HG03039 (cell line): ENCODE measurements around the gene ZNF385D.
"Not testable (repeated sequence)": the region's sequence is repeated elsewhere in the genome, so short reads cannot be mapped to it uniquely, and the experiment has no call there.

ENCODE experiments used
- ATAC-seq: cut with Tn5 transposase; IDR thresholded peaks from one replicate; pipeline ENCODE4 v1.9.1; 2021; ENCODE audit warnings: mild to moderate bottlenecking, moderate library complexity; ENCODE audit not compliant: unreplicated experiment

ZNF385D gene

DNA sequence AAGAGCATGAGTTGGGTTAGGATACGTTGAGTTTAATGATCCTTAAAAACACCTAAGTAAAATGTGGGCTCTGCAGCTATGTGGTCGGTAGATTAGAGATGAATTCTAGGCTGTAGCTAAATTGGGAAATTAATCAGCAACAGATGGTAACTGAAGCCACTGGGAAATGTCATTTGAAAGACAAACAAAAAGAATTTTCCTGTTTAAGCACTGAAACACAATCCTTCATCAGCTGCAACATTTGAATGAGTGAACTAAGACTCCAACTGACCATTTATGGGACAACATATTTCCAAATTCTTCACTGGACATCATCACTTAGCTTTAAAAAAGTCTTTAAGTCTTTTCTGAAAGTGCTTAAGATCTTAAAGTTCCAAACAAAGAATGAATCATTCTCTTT is 226.9 kb downstream of the ZNF385D start:
- no peak for ATAC-seq

DNA sequence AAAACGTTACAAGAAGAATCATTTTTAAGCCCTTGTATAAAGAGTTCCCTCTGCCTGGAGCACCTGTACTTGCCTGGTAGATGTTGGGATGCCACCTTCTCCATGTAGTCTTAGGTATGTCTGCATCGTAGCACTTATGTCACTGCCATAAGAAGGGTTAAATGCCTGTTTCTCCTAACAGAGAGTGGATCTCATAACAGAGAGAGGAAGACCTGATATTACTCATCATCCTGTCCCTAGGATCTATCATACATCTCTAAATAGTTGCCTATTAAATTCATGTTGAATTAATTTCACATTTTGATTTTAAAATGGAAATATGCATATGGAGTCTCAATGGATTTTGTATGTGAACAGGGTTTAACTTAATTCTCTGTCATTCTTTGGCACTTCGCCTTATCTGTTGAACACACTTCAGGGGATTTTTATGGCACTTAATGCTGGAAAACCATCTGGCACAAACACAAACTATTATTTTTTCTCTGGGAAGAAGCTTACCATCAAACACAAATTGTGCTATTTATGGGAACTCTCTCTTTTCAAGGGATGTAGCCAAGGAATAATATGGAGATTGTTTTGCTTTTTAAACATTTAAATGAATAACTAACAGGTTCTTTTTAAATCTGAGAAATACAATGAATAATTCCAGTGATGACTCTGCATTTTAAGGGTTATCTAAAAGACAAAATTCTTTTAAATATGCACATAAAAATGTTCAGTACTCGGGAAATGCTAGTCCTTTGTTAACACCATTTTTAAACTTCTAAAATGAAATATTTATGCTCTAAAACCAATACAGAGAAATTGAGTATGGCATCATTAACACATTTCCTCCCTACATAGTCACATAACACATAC is 230.7 kb downstream of the ZNF385D start:
- no peak for ATAC-seq

- ATAC-seq: no peak
Observed at GRCh38 chr3:21517184-21517583, 233.8 kb downstream of the ZNF385D start.

DNA sequence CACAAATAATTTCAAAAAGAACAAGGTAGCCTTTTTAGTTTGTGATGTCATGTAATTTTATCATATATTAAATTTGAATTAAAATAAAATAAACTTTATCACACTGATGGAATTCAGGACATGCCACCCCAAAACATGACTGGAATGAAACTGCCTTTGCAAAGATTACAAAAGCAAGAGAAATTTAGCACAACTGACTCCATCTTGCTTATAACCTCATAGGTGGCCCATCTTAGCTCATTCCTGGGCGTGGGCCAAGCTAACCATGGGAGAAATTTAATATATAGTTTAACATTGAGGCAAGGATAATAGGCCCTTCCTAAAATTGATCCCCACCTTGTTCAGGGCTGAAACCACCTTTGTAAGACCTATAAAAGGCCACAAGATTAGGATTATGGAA is 235.6 kb downstream of the ZNF385D start:
- no peak for ATAC-seq

DNA sequence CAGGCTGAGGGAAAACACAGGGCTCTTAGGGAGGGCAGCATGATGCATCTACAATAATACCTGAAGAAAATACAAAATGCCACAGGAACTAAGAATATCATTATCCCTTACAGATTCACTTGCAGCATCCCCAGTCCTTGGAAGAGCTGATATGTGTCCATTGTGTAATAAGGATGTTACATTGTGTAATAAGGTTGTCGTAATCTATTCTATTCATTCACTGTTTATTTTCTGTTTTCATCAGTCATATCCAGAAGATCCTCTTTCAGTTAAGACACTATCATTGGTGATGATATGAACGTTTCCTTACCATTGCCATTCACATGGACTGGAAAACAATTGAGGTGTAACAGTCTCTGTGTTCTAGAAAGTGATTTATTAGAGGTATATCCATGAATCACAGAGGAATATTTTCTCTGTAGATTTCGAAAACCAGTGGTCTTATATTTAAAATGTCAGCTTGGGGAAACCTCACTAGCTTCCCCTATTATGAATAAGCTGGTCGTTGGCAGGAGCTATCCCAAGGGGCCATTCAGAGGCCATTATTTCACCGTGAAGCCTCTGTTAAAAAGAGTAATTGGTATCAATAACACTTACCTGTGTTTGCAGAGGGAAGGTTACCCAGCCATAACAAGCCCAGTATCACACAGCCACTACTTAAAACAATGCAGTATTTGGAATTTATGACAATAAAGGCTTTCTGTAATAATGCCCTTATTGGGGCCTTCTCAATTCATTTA is 241.1 kb downstream of the ZNF385D start:
- ATAC-seq: no peak

- ATAC-seq: no peak
Observed at GRCh38 chr3:21508246-21508645, 242.8 kb downstream of the ZNF385D start.

DNA sequence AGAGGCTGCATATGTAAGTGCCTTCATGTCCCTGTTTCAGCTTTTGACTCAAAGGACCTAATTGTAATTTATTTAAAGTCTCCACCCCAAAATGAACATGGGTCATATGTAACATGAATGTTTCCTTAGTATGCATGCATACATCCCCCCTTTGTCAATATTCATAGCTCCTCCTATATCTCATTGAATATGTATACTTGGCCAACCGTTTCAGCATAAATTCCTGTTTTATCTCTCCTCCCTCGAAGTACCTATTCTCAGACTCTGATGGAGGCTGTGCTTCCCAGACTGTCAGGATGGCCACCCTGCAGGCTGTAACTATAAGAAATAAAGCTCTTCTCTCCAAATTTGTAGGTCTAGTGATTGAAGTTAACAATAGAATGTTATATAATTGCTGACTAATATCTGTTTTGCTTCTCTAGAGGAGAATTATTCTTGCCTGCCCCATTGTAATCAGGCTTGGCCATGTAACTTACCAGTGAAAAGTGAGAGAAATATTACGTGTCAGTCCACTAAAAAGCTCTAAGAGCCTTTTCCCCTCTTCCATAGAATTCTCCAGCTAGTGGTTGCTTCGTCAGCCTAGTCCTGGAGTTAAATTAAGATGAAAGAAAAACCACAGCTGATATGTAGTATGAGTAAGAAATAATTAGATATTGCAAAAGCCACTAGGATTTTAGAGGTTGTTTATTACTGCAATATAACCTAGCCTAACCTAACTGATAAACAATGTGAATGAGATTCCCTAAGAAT is 245.1 kb downstream of the ZNF385D start:
- no peak for ATAC-seq

- no peak for ATAC-seq
Observed at GRCh38 chr3:21502656-21503055, 248.4 kb downstream of the ZNF385D start.

GRCh38 chr3:21500834-21501233 is 250.2 kb downstream of the ZNF385D start:
- ATAC-seq: no peak

DNA sequence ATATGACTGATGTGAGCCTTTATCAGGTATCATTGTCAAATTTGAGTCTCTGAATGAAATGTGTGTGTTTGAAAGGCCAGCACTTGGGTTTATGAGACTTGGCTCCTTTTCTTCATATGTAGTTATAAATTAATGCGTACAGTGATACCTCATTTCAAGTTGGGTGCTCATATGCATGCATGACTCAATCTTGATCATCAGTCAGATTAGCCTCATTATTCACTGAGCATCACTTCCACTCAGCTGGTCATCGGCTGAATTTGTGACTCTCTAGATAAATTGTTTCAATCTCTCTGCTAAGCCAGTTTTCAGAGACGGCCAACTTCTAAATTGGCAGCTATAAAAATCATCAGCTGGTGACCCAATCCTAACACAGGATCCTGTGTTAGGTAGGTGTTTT is 260.3 kb downstream of the ZNF385D start:
- ATAC-seq: not testable (repeated sequence)

DNA sequence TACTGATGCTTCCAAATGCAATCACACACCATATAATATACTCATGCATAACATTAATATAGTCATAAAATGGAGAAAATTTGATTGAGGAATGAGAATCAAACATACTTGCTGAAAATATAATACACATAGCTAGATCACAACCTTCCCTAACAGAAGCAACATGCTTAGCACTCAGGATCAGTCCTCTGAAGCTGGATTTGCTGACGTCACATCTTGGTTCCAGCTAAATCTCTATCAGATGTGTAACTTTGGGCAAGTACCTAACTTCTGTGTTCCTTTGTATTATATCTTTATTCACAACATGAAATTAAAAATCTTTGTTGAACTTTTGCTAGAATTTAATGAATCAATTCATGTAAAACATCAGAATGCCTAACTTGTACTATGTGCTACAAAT is 263.5 kb downstream of the ZNF385D start:
- ATAC-seq: no peak

GRCh38 chr3:21486024-21486935 is 264.7 kb downstream of the ZNF385D start:
- not testable (repeated sequence) for ATAC-seq

GRCh38 chr3:21484828-21485144 is 266.2 kb downstream of the ZNF385D start:
- ATAC-seq: no peak

DNA sequence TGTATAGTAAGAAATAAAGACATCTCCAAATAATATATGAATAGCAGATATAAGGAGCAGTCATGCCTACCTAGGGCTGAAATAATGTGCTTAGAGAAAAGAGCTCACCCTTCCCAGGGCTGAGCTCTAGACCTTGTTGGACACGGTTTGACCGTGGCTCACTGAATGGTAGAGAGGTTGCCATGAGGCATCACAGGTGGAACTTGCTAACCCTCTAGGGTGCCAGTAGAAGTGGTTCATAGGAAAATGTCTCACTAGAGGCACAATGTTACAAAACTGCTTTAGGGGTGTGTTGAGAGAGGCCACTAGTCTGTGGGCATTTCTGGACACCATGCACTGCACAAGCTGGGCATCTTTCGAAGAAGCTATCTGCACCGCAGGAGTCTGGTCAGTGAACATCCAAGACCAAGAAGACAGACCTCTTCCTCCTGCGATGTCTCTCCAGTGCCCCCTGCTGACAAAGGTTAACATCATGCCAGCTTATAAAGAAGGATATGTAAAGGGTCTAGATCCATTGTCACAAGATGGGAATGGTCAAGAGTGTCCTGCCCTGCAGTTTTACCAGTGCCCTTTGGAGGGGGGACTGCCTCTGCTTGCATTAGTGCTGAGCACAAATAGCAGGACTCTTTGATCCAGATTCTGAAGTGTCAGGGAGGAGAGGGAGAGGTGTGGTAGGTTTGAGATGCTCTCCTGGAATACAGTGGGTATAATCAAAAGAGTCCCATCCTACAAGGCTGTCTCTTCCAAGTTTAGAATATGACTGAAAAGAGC is 266.8 kb downstream of the ZNF385D start:
- ATAC-seq: peak; percentile 43

DNA sequence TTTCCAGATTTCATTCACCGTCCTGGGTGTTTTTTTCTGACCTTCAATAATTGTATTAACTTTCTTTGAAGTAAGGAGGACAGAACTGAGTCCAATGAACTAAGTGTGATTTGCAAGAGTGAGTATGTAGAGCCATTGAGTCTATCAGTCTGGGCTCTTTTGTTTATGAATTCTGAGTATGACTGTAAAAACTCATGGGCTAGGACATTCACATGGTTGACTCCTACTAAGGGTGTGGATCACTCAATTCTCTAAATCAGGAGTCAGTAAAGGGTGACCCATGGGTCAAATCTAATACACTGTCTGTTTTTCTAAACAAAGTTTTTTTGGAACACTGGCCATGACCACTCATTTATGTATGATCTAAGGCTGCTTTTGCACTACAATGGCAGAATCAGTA is 269.0 kb downstream of the ZNF385D start:
- ATAC-seq: no peak

- ATAC-seq: no peak
Observed at GRCh38 chr3:21477541-21478288, 273.3 kb downstream of the ZNF385D start.

- ATAC-seq: no peak
Observed at GRCh38 chr3:21466476-21466875, 284.5 kb downstream of the ZNF385D start.

DNA sequence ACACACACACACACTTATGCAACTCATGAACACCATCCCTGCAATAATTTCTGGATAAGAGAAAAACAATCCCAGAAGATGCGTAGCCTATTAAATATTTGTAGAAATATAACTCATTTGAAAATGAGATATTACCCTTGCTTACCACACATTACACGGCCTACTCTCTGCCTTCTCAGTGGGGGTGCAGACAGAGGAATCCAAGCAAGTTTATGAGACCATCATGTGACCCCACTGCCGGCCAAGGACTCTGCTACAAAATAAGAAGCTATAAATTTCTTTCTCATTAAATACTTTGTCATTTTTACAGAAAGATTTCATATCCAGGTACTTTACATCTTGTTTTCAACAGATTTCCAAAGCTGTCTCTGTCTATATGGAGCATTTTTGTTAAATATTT is 286.3 kb downstream of the ZNF385D start:
- no peak for ATAC-seq

DNA sequence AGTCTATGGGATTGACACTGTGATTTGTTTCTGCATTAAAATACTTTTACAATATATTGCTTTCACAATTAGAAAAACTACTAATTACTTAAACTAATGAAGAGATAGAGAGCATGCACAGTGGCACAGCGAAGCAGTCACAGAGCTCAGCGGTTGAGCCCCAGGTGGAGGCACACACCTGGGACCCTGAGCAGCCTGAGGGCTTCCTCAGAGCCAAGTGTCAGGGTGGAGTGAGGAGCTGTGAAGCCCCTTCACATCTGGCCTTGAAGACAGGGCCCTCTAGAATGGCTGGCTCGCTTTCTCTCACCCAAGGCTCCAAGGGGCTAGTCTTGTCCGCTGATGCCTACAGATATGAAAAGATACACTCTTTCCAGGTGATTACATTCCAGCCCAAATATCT is 287.7 kb downstream of the ZNF385D start:
- no peak for ATAC-seq
